HG03045 (cell line): Measurements from ENCODE around the gene RBBP7.
"Not testable (repeated sequence)": the region's sequence is repeated elsewhere in the genome, so short reads cannot be mapped to it uniquely, and the experiment has no call there.

Experiments used
- ATAC-seq: cut with Tn5 transposase; IDR thresholded peaks from one replicate; pipeline ENCODE4 v1.9.1; 2021; ENCODE audit warnings: mild to moderate bottlenecking, moderate library complexity; ENCODE audit not compliant: unreplicated experiment

RBBP7 gene

DNA sequence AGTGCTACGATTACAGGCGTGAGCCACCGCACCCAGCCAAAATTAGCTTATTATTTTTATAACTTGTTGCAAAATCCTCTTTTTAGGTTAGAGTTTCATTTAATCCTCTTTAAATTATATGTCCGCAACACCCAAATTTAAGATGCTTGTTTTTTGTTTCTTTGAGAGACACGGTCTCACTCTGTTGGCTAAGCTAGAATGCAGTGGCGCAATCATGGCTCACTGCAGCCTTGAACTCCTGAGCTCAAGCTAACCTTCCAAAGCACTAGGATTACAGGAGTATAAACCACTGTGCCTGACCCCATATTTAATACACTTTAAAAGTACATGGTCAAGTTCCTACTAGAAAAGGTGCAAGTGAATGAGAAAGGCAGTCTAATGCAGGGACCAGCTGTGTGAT lies 2.2 kb downstream of the RBBP7 start:
- ATAC-seq = no peak

DNA sequence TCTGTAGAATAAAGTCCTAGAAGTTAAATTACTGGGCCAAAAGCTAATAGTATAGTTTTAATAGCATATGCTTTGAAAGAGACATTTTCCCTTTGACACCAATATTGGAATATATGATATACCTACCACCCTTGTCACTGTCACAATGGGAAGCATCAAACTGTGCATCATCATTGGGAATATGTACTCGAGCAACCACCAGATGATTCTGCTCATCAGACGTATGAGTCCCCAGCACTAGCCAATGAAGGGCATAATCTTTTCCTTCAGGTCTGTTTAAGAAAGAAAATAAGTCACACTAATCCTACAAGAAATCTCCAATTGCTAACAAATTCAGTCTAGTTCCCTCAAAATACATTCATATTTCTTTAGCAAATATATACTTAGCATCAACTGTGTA lies 7.3 kb downstream of the RBBP7 start:
- ATAC-seq = no peak

DNA sequence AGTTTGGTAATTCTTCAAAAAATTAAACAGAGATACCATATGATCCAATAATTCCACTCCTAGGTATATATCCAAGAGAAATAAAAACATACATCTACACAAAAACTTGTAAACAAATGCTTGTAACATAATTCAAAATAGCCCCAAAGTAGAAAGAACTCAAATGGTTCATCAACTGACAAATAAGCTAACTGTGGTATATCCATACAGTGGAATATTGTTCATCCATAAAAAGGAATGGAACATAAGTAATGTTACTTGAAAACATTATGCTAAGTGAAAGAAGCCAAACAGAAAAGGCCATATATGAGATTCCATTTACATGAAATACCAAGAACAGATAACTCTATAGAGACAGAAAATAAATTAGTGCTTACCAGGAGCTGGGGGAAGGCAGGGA lies 13.4 kb downstream of the RBBP7 start:
- ATAC-seq = no peak

DNA sequence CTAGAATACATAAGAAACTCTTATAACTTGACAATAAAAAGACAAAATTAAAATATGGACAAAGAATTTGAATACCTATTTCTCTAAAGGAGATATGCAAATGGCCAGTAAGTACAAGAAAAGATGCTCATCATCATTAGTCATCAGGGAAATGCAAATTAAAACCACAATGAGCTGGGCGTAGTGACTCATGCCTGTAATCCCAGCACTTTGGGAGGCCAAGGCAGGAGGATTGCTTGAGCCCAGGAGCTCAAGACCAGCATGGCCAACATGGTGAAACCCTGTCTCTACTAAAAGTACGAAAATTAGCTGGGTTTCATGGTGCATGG lies 14.1 kb downstream of the RBBP7 start:
- not testable (repeated sequence) for ATAC-seq

DNA sequence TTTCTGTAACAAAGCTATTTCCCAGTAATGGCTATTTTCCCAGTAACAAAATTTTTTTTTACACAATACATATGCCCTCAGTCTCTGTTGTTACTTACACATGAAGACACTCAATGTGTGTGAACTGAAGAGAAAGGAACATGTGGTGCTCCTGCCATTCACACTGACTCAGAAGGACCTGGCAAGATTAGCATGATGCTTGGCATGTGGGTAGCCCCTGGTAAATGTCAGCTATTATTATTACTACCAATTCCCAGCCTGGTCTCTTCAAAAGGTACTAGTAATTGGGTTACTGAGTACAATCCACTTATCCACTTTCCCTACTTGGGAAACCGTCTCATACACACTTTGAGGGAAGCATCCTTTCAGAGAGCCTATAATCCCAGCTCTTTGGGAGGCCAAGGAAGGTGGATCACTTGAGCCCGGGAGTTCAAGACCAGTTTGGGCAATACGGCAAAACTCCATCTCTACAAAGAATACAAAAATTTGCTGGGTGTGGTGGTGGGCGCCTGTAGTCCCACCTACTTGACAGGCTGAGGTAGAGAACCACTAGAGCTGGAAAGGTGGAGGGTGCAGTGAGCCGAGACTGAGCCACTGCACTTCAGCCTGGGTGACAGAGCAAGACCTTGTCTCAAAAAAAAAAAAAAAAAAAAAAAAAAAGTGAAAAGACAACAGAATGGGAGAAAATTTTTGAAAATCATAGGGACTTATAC lies 14.6 kb downstream of the RBBP7 start:
- ATAC-seq = no peak

DNA sequence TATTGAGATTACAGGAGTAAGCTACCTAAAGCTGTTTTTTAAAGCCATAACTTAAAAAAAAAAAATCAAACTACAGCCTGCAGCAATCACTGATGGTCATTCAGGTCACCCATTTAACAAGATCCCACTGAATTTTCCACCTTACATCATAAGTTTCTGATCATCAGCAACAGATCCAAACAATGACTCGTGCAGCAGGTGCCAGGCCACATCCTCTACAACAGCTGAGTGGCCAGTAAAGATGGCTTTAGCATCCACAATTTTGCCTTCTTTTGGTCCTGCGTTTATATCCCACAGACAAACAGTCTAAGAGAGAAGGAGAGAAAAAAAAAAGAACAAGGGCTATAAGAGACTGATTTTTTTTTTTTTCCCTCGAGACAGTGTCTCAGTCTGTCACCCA lies 16.6 kb downstream of the RBBP7 start:
- no peak for ATAC-seq

DNA sequence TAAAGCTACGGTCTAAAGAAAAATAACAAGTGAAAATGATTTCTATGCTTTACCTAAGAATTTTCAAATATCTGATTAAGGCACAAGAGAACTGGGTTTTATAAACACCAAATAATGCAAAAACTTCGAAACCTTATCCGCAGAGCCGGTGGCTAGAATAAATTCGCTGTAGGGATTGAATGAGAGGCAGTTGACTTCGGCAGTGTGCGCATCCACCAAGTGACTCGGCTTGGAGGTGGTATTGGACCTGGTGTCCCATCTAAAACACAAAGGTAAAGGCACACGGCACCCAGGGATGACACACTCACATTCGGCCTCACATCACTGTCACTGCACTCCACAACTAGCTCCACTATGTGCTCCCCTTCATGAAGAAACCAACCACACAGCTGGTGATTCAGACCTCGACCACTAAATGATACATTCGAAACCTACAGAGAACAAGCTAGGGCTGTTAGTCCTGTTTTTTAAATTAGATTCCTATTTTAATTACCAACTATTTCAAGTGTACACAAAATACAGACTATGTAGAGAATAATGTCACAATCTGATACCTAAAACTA lies 17.5 kb downstream of the RBBP7 start:
- no peak for ATAC-seq

DNA sequence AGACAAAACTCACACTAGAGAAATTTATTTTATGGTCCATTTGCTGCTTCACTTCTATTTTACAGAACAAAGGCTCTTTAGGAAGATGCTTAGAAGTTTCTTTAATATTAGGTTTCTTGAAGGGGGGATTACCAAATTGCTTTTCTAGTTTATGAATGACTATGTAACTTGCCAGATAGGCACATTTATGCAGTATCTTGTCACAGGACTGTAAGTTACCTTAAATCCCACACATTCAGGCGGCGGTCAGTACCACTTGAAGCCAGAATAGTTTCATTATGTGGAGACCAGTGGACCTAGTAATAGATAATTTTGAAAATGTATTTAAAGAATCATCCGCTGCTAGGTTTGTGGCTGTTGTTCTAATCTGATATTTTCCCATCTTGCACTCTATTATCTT lies 18.3 kb downstream of the RBBP7 start:
- ATAC-seq = no peak

DNA sequence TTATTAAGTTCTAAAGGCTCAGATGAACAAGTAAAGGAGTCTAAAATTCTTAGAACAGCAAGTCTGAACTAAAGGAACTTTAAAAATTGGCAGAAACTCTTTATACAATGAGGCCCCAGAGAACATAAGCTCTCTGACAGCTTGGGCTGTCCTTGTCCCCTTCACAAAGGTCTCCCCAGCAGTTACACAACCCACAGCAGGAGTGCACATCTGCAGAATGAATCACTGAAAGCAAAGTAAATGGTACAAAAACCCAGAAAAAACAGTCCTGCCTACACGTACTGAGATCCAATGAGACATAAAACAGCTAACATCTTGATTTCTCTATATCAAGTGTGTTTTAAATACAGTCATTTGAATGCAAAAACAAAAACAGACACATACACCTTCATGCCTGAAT lies 18.7 kb downstream of the RBBP7 start:
- no peak for ATAC-seq

DNA sequence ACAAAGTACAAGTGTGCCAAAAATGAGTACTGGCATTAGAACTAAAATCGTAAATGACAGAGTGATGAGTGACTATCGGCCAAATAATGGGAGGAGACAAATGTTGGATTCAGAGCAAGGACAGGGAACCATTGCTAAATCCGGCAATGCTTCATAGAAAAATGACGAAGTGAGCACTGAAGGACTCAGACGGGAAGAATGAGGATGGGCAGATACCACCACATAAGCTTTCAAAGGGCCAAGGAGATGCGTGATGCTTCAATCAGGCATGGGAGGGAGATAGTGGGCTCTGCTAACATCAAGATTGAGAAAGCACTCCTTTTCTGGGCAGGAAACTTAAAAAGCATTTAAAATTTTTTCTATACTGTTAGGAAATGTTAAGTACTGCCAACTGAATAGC lies 21.6 kb downstream of the RBBP7 start:
- ATAC-seq = no peak

DNA sequence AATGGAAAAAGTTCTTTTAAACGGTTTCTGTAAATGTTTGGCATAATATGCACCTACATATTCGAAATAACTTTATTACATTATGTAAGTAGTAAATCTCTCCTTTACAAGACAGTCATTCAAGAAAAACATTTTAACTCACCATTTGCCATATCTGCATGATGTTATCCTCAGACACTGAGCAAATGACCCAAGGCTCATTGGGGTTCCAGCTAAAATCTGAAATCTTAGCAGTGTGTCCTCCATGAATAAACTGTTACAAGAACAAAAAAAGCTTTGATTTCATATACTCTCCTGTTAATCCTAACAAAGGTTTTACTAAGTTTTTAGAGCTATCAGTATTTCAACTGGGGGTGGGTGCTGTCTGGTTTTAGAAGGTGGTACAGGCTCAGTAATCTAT lies 24.5 kb downstream of the RBBP7 start:
- no peak for ATAC-seq

DNA sequence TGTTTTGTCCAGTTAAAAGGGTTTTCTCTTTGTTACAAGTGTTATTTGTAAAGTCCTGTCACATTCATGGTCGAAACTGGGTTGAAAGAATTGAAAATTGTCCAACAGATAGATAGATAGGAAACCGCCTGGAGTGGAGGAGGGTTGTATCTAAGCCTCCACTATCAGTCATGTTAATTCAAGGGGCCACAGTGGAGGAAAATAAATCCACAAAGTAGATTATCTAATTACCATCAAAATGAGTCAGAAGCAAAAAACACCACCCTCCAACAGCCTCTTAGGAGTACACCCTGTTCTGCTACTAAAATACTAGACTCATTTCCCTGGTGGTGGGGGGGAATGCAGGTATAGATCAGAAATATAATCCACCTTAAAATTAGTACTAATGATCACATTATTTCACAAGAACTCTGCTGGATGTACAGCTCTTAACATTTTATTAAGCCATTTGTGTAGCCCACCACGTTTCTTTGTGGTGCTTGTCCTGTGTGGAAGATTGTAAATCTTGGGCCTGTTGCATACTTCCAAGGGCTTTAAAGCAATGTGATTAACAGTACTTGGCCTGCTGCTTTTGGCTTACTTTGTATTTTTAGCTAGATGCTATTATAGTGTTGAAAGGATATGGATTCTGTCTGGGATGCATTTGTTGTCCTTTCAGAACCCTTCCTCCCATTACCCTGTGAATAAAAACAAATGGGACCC lies 26.8 kb downstream of the RBBP7 start:
- ATAC-seq = no peak

DNA sequence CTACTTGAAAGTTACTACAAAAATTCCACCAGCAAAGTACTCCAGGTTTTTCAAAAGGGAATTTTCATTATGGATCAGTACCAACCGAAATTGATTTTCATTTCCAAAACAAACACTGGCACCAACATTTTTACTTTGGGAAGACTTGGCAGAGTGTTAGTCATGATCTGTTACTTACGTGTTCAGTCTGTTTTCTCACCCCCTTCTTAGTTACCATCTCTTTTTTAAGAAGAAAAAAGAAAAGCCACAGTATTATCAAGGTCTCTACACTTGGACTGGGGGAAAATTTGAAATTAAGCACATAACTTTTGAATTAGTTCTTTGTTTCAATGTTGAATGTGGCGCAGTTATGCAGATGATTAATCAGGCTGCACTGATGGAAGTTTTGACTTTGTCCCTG lies 27.5 kb downstream of the RBBP7 start:
- ATAC-seq = no peak

DNA sequence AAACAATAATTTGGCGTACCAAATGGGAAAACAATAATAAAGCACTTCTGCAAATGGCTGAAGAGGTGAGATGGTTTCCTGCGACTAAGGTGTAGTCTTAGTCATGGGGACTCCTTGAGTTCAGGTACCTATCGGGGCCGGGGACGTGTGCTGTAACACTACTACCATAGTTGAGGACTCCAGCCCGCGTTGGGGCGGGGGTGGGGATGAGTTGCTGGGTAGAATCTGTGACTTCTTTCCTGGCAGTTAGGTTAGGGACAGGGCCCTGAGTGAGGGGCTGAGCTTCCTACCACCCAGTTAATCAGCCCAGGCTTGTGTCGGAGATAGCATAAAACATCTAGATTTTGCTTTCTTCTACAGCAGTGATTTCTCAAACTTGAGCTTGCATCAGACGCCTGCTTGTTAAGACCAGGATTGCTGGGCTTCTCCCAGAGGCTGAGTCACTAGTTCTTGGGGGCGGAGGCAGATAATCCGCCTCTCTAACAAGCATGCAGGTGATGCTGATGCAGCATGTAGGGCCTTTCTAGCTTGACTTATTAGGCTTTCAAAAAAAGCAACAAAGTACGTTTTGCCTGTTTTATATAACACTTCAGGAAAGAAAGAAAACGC lies 30.2 kb downstream of the RBBP7 start:
- ATAC-seq = no peak

DNA sequence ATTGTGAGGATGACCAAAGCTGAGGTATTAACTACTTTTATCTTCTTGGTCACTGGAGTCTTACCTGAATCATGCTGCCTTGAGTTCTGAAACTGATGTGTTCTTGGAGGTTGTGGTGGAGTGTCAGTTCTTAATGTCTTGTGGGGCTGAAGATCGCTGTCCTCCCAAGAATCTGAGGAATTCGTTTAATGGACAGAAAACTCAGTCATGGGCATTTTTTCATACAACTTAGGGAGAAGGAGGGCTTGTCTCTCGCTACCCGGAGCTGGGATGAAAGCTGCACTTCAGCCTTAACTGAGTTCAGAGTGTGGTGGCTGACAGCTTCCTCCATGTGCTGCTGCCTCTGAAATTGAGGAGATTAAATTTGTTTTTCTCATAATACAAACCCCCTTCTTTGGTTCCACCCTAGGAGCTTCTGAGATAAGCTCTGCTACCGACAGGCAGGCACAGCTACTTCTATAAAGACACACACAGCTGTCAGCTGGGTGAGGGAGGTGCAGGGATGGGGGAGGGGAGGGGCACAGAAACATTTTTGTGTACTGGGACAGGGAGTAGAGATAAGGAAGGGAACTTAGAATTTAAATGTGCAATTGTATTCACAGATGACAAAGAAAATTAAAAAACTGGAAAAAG lies 30.8 kb downstream of the RBBP7 start:
- ATAC-seq = no peak

DNA sequence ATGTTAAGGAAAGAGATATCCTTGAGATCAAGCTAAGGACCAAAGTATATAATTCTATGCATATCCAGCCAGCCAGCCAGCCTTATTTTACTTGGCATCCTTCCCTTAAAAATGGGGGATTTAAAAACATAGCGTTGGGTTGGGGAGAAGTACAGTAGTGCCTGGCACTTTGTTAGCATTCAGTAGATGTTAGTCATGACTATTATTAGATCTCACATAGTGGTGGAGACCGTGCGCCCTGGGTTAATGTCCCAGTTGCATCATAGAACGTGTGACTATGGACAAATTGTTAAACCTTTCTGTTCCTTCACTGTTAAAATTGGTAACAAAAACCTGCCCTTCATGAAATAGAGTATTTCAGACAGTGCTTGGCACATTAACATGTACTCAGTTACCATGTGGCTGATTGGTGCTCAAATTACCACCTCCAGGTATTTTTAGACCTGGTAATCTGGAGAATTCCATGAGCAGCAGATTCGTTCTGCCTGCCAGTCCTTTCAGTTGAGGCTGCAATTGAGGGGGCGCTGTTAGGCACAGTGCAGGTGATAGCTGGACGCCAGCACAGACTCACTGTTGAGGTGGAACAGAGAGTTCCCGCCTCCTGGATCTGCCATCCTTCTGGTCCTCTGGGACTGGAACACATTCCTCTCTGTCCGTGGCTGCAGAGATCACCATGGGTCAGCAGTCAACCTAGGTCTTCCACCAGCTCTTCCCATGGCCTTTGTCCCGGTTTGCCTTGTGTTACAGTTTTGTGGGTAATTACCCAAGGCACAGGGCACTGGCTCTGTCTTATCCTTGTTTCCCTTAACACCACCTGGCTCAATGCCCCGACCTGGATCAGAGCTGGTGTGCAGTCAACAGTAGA lies 31.7 kb downstream of the RBBP7 start:
- no peak for ATAC-seq

DNA sequence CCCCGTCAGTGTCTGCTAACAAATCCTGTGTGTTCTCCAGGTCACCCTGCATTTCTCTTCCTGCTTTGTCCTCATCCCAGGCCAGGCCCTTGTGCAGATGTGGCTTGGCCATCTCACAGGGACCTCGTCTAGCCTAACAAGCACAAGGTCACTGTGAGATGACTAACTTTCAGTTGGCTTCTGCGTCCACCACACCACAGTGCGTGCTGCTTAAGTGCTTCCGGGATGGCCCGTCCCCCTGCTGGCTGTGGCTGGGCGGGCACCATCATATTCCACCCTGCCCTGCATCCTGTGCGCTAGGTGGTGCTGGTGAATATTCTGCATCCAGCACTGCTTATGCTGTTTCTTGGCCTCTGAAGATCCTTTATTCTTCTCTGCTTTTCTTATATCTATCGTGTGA lies 33.8 kb downstream of the RBBP7 start:
- peak; percentile 62 for ATAC-seq

DNA sequence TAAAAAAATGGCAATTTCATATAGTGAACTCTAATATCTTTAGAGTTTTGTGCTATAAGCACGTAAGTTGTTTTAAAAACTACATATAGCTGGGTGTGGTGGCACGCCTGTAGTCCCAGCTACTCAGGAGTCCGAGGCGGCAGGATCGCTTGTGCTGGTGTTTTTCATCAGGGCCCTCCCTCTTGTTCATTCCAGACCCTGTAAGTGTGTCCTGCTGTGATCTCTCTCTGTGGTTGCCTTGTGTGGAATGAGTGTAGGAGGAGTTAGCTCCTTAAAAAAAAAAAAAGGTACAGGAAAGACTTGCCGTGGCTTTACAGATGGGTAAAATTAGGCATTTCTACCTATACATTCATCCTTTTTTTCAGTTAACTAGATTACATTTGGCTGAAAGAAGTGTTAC lies 35.4 kb downstream of the RBBP7 start:
- ATAC-seq = no peak

DNA sequence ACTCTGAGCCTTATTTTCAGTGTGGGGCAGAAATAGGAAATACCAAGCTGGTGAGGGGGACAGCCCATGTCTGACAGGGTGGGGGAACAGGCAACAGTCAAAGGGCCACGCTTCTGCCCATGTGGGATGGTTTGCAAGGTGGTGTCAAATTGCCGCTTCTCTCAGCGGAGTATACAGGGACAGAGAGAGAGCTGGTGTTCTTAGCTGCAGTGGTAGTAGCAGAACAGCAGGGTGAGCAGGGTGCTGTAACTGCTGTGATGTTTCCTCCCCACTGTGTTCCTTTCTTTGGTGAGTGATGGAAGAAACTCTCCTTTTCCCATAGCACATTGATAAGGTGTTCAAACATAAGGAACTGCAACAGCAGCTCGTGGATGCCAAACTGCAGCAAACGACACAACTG lies 37.9 kb downstream of the RBBP7 start:
- ATAC-seq = no peak

DNA sequence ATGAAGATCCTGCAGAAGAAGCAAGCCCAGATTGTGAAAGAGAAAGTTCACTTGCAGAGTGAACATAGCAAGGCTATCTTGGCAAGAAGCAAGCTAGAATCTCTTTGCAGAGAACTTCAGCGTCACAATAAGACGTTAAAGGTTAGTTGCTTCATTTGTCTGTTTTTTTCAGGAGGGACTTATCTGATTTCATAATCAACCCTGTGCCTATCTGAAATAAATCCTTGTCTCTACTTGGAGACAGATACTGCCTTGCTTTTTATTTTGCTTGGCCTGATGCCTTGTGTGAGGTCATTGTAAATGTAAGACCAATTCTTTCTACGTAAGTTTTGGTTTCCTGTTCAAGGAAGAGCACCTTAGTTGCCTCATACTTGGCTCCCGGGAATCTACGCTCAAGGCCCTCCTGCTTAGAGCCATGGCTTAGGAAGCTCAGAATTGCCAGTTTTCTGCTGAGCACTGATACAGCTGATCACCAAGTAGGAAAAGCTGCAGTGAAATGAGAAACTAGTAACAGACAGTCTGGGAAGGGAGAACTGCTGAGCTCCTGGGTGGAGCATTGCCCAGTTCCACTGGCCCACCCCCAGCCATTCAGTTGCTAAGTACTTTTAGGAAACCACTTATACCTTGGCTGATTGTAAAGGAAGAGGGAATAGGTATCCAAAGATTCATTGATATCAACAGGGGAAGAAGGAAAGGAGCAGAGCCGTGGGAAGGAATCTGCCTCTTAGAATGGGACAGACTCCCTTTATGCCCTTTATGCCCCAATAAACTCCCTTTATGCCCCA lies 41.8 kb downstream of the RBBP7 start:
- ATAC-seq = no peak
